MM.1S (cell line): ENCODE data around the gene BCCIP.

Source experiments
- EZH2 ChIP-seq: fragments of 300-600 bp; sonication (generic); optimal IDR thresholded peaks from 2 replicates; pipeline ENCODE3; 2017; ENCODE audit warnings: low read depth, mild to moderate bottlenecking, antibody characterized with exemption, low read length, mixed read lengths
- EZH2phosphoT487 ChIP-seq: fragments of 300-600 bp; sonication (generic); IDR thresholded peaks from 2 replicates; pipeline ENCODE4 v1.6.1; 2018; ENCODE audit warnings: antibody characterized with exemption, low read length
- TF ChIP-seq, protein P1 (sequence below): fragments of 300-600 bp; sonication (generic); IDR thresholded peaks from 2 replicates; pipeline ENCODE4 v1.5.1; 2016; ENCODE audit warnings: antibody characterized with exemption, low read length, mixed read lengths

DNA sequence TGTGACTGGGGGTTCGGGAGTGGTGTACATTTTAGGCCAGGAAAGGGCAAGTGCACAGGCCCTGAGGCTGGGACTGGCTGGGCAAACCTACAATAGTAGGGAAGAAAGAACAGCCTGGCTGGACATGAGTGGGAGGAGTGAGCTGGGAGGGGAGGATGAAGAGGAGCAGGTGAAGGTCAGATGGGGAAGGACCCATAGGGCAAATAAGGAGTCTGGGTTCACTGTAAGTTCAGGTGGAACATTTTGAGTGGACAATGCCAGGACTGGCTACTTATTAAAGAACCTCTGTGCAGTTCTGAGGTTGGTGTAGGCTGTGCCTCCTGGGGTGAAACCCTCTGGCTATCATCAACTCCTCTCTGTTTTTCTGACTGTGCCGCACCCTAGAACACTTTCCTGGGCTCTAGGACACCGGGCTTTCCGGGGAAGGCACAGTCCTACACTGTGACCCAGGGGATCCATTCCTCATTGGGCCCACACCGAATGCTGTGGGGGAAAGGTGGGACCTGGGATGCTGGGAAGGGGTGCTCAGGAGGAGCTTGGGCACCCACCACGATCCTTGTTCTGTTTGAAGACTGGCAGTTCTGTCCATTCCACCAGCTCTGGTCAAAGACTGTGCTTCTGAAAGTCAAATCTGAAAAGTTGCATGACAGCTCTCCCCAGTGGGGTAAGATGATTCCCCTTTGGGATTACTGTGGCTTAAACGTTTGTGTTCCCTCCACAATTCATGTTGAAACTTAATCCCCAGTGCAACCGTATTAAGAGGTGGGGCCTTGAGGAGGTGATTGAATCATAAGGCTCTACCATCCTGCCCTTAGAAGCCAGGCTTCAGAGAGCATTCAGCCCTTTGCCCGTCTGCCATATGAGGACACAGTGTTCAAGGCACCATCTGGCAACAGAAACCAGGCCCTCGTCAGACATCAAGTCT lies 43.7 kb upstream of the BCCIP start:
- TF ChIP-seq, protein P1, sequence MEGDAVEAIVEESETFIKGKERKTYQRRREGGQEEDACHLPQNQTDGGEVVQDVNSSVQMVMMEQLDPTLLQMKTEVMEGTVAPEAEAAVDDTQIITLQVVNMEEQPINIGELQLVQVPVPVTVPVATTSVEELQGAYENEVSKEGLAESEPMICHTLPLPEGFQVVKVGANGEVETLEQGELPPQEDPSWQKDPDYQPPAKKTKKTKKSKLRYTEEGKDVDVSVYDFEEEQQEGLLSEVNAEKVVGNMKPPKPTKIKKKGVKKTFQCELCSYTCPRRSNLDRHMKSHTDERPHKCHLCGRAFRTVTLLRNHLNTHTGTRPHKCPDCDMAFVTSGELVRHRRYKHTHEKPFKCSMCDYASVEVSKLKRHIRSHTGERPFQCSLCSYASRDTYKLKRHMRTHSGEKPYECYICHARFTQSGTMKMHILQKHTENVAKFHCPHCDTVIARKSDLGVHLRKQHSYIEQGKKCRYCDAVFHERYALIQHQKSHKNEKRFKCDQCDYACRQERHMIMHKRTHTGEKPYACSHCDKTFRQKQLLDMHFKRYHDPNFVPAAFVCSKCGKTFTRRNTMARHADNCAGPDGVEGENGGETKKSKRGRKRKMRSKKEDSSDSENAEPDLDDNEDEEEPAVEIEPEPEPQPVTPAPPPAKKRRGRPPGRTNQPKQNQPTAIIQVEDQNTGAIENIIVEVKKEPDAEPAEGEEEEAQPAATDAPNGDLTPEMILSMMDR: no peak
- TF ChIP-seq EZH2phosphoT487 (no peak), EZH2 (no peak)
